Epithelial cell of esophagus (primary cell): ENCODE data around the gene DISC1.

ENCODE experiments used
- DNase-seq: peaks from one replicate; pipeline ENCODE4 v3.0.0; 2010; ENCODE audit warnings: low read depth
- H3K4me3 ChIP-seq: 2 replicates; pipeline ENCODE4 v1.5.1; 2011; ENCODE audit warnings: mild to moderate bottlenecking, low read length, control low read depth
- TF ChIP-seq, protein P1 (sequence below): IDR thresholded peaks from 2 replicates; pipeline ENCODE4 v1.5.1; 2011; ENCODE audit warnings: low read depth, mild to moderate bottlenecking, low read length, control low read depth, inconsistent platforms; ENCODE audit not compliant: insufficient read depth; ENCODE audit errors: missing control alignments

Gene DISC1

DNA sequence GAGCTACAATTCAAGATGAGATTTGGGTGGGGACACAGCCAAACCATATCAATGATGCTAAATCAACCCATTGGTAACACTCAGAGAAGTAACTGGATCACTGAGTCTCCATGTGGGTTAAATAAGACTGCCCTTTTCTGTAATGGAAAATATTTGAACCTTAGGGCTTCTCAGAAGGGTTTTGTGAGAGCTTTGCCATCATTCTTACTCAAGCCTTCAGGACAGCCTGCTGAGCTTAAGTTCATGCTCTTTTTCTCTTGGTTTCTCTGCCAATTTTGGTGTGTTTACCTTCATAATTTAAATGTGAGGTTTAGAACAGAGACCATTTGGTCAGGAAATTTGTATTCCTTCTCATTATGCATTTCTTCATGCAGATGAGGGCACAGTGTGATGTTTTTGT, 74.7 kb downstream of the DISC1 start:
- no peak for DNase-seq
- TF ChIP-seq, protein P1, sequence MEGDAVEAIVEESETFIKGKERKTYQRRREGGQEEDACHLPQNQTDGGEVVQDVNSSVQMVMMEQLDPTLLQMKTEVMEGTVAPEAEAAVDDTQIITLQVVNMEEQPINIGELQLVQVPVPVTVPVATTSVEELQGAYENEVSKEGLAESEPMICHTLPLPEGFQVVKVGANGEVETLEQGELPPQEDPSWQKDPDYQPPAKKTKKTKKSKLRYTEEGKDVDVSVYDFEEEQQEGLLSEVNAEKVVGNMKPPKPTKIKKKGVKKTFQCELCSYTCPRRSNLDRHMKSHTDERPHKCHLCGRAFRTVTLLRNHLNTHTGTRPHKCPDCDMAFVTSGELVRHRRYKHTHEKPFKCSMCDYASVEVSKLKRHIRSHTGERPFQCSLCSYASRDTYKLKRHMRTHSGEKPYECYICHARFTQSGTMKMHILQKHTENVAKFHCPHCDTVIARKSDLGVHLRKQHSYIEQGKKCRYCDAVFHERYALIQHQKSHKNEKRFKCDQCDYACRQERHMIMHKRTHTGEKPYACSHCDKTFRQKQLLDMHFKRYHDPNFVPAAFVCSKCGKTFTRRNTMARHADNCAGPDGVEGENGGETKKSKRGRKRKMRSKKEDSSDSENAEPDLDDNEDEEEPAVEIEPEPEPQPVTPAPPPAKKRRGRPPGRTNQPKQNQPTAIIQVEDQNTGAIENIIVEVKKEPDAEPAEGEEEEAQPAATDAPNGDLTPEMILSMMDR = no peak
- no peak overlapping the region for H3K4me3 ChIP-seq

DNA sequence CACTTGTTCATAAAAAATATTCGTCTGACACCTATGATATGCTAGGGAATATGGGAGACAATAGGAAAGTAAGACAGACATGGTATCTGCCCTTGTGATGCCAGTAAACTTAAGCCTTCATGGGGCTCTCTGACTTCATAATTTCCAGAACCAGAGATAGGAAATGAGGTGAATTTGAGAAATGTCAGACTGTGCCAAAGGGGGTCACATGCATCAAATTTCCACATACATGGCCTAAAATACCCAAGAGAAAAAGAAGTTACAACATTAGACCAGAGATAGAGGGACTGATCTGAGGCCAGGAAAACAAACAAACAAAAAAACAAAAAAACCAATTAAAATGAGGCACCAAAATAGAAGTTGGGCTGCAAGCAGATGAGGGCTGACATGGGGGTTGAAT, 75.7 kb downstream of the DISC1 start:
- no peak for DNase-seq
- TF ChIP-seq, protein P1 = no peak

DNA sequence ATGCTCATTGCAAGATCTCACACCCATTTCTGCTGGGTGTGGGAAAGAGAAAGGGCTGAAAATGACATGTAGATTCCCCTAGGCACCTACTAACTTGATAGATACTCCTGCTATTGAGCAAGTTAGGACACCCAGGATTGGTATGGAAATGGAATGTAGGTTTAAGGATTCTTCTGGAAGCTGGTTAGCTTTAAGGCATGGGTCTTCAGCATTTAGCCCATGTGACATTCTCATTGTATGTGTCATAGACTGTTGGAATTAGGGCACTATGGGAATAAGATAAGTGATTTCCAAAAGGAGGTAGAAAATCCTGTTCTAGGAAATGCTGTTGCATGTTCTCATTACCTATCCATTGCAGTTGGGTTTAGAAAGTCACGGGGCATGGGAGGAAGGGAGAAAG, 76.2 kb downstream of the DISC1 start:
- H3K4me3 ChIP-seq = no peak overlapping the region
- peak; percentile 17 for DNase-seq
- TF ChIP-seq, protein P1 = no peak

More for the DNA sequence above, 75.7 kb downstream of the DISC1 start:
- H3K4me3 ChIP-seq = no peak overlapping the region

DNA sequence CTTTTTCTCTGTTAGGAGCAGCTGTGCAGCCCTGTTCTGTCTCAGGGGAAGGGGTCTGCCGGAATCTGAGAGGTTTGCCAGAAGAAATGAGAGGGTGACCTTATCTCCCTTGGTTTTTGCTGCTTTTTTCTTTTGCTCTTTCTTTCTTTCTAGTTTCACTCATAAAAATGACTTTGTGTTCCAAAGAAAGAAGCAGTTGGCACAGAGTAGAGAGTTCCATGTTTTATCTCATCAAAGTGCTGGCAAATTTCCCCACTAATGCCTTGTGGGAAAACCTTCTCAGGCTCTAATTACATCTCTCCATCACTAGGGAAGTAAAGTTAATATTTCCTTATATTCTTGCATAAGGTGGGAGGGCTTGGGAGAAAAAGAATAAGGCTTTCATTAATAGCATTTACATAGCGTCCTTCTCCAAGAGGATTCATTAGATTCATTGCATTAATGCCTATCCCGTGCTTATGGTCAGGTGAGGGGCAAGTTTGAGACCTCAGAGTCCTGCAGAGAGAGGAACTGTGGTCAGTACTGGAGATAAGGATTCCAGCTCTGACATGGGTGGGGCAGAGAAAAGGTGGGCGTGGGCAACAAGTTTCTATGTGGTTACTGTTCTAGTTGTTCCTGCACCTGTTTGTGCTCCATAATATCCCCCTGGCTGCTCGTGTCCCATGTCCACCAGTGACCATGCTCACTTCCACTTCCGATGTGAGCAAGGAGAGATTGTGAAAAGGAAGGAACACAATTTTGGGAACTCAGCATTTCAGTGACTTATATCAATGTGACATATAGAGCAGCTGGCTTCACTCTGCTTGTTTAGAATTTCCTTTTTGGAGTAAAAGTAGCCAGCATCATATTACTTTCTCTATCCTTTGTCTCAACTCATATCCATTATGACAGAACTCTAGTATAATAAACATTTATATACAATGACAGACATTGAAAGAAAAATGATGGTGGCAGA, 79.5 kb downstream of the DISC1 start:
- TF ChIP-seq, protein P1 = no peak
- no peak for DNase-seq
- H3K4me3 ChIP-seq = no peak overlapping the region

DNA sequence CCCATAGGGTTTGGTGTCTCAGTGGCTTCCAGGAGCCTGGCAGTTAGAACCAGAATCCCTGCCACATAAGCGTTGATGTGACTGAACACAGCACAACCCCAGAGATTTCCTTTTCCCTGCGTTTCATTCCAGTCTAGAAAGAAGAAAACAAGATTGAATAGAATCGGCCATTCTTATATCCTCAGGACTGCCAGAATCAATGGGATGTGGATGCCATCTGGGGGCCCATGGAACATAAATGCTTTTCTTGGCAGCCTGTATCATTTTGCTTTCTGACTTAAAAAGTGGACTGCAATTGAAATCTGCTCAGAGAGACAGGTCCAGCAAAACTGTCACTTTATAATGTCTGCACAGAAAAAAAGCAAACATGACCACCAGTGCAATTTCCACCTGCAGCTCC, 80.3 kb downstream of the DISC1 start:
- DNase-seq = no peak
- no peak overlapping the region for H3K4me3 ChIP-seq
- TF ChIP-seq, protein P1 = no peak

DNA sequence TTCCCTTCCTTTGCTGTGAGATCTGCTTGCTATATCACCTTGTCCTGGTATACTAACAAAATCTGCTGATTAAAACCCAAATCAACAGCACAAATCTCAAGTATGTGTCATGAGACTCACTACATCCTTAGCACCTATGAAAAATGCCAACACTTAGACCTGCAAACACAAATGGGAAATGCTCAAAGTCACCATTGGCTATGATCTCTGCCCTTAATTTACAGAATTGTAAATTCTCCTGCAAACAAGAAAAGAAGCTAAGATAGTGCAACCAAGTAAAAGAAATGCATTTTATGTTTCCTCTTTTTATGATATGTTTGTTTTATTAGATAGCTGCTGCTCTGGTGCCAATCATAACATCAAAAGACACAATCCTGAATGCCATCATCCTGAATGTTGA, 80.8 kb downstream of the DISC1 start:
- H3K4me3 ChIP-seq = no peak overlapping the region
- TF ChIP-seq, protein P1 = no peak
- DNase-seq = no peak
